OCI-LY7 (cell line): ENCODE data around the gene ARL6IP5. TPM values are rescaled to one million over a fixed set of nuclear protein-coding genes. Genes with fewer than 3 reads are reported as not detected.

Experiments used
- BruUV-seq: library from RNA; stranded (reverse); fragments of 400-500 nt; replicated peaks from 2 replicates; lab custom pipeline; 2021; lab: Mats Ljungman, UMichigan
- CTCF ChIA-PET: fragments of 300-600 bp; sonication (Branson Sonifier 250); formaldehyde crosslinking; loops from one replicate; lab custom pipeline; 2022; ENCODE audit warnings: antibody characterized with exemption; ENCODE audit not compliant: unreplicated experiment; lab: Charles Lee
- POLR2A ChIA-PET: fragments of 300-600 bp; sonication (Branson Sonifier 250); formaldehyde crosslinking; loops from one replicate; lab custom pipeline; 2022; ENCODE audit warnings: antibody characterized with exemption; lab: Charles Lee
- DNase-seq: peaks from one replicate; pipeline ENCODE4 v3.0.0-alpha.2; 2015; ENCODE audit warnings: low spot score
- H2AFZ ChIP-seq: fragments of 200-600 bp; sonication (generic), shearing (Covaris generic); 2 replicates; pipeline ENCODE4 v1.6.1; 2014; ENCODE audit warnings: mild to moderate bottlenecking, antibody characterized with exemption, low read length, moderate library complexity
- H3K27ac ChIP-seq: fragments of 200-600 bp; sonication (generic); 2 replicates; pipeline ENCODE4 v1.5.1; 2014; ENCODE audit warnings: mixed run types, low read depth, mild to moderate bottlenecking, moderate library complexity, low read length, inconsistent platforms; ENCODE audit not compliant: poor library complexity, severe bottlenecking
- H3K36me3 ChIP-seq: fragments of 200-600 bp; sonication (generic); 2 replicates; pipeline ENCODE4 v1.6.1; 2014; ENCODE audit warnings: mild to moderate bottlenecking, antibody characterized with exemption, low read length, moderate library complexity, mixed read lengths; ENCODE audit not compliant: insufficient read depth
- H3K4me1 ChIP-seq: fragments of 200-600 bp; sonication (generic); 2 replicates; pipeline ENCODE4 v1.5.1; 2014; ENCODE audit warnings: mild to moderate bottlenecking, low read length; ENCODE audit not compliant: insufficient read depth, poor library complexity, severe bottlenecking
- H3K4me2 ChIP-seq: fragments of 200-600 bp; sonication (generic); 2 replicates; pipeline ENCODE4 v1.6.1; 2014; ENCODE audit warnings: mild to moderate bottlenecking, low read length
- H3K4me3 ChIP-seq: fragments of 200-600 bp; sonication (generic); 2 replicates; pipeline ENCODE4 v1.5.1; 2014; ENCODE audit warnings: mild to moderate bottlenecking, low read depth, low read length; ENCODE audit not compliant: poor library complexity, severe bottlenecking
- H3K79me2 ChIP-seq: fragments of 200-600 bp; sonication (generic); 2 replicates; pipeline ENCODE4 v1.6.1; 2016; ENCODE audit warnings: low read depth, mild to moderate bottlenecking, low read length, moderate library complexity, mixed read lengths; ENCODE audit not compliant: insufficient read depth
- H3K9me2 ChIP-seq: fragments of 200-600 bp; sonication (generic); 2 replicates; pipeline ENCODE4 v1.6.1; 2016; ENCODE audit warnings: mild to moderate bottlenecking, low read length, mixed read lengths; ENCODE audit not compliant: insufficient read depth
- H3K9me3 ChIP-seq: fragments of 200-600 bp; sonication (generic); 2 replicates; pipeline ENCODE4 v1.6.1; 2014; ENCODE audit warnings: mild to moderate bottlenecking, mixed run types, low read length, mixed read lengths
- H4K20me1 ChIP-seq: fragments of 200-600 bp; sonication (generic); 2 replicates; pipeline ENCODE4 v1.6.1; 2014; ENCODE audit warnings: mild to moderate bottlenecking, antibody characterized with exemption, low read length, moderate library complexity, mixed read lengths; ENCODE audit not compliant: insufficient read depth
- EZH2phosphoT487 ChIP-seq: fragments of 200-600 bp; sonication (generic); IDR thresholded peaks from 2 replicates; pipeline ENCODE4 v1.6.1; 2018; ENCODE audit warnings: low read depth, borderline replicate concordance, mild to moderate bottlenecking, mixed run types, antibody characterized with exemption, low read length, moderate library complexity, mixed read lengths
- intact Hi-C: fragments of 100-400 bp; cut with micrococcal nuclease; formaldehyde crosslinking; loops from one replicate; pipeline ENCODE4 v1.10.0; 2022; ENCODE audit not compliant: unreplicated experiment
- total RNA-seq, 2 experiments: library from RNA; depleted of rRNA in 1 of 2; stranded (reverse); fragments of >200 nt in 1 of 2; shearing (Covaris generic) in 1 of 2; gene quantifications; 2 replicates each; pipeline ENCODE4 v1.2.3, GENCODE V29; 2014 to 2022
- TF ChIP-seq, protein P1 (sequence below): fragments of 200-600 bp; sonication (generic); conservative IDR thresholded peaks from 2 replicates; pipeline ENCODE4 v1.5.1; 2014; ENCODE audit warnings: mild to moderate bottlenecking, antibody characterized with exemption, low read length, moderate library complexity, mixed read lengths

ARL6IP5 gene
- total RNA-seq, 2 experiments from 2014 or later = 26.7 to 28.9 TPM

DNA sequence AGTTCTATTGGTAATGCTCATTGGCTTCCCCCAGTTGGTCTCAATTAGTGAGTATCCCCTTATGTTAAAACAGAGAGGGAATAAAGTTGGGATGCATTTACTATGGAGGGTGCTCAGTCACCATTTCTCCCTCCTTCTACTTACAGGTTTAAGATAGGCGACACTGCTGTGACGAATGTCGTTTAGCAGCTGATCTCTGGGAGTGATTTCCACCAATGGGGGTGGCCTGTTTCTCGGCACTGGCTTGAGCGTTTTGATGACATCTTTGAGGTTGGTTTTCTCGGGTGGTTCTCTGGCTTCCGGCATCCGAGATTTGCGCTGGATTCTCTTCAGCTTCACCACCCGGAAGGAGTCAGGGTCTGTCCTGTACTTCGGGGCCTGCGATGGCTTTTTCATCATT is 33.8 kb downstream of the ARL6IP5 start:
- Histone ChIP-seq H3K79me2 (no peaks in the 10 kb centered on the region), H3K36me3 (no peaks in the 10 kb centered on the region), H3K9me3 (no peaks in the 10 kb centered on the region), H3K9me2 (no peaks in the 10 kb centered on the region), H3K4me1 (no peaks in the 10 kb centered on the region), H3K4me3 (no peak overlapping the region), H4K20me1 (no peaks in the 10 kb centered on the region), H2AFZ (no peak overlapping the region), H3K4me2 (no peak overlapping the region), H3K27ac (no peak overlapping the region)
- no peak for DNase-seq
- ChIA-PET CTCF (no interaction called here), POLR2A (interaction anchor here (1.1 kb wide), 1 partner anchor 27 kb away, joined by 5 read pairs; no protein-coding TSS in a partner anchor)
- TF ChIP-seq, protein P1, sequence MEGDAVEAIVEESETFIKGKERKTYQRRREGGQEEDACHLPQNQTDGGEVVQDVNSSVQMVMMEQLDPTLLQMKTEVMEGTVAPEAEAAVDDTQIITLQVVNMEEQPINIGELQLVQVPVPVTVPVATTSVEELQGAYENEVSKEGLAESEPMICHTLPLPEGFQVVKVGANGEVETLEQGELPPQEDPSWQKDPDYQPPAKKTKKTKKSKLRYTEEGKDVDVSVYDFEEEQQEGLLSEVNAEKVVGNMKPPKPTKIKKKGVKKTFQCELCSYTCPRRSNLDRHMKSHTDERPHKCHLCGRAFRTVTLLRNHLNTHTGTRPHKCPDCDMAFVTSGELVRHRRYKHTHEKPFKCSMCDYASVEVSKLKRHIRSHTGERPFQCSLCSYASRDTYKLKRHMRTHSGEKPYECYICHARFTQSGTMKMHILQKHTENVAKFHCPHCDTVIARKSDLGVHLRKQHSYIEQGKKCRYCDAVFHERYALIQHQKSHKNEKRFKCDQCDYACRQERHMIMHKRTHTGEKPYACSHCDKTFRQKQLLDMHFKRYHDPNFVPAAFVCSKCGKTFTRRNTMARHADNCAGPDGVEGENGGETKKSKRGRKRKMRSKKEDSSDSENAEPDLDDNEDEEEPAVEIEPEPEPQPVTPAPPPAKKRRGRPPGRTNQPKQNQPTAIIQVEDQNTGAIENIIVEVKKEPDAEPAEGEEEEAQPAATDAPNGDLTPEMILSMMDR = no peak
- no peak for TF ChIP-seq EZH2phosphoT487
- BruUV-seq = no TSS peak
- intact Hi-C loops = no loop called here

DNA sequence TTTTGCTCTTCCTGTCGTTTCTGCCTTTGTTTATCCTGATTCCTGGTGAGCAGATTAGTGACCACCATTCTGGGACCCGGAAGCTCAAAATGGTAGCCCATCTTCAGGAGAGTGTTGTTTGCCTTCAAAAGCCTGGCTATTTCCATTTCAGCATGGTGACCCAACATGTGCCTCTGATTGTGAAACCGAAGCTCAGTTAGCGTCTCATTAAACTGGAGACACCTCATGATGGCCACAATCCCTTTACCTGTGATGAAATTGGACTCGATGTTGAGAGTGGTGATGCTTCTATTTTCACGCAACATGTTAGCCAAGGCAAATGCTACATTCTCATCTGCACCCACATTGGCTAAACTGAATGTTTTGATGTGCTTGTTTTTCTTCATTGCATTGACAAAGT is 34.4 kb downstream of the ARL6IP5 start:
- DNase-seq = no peak
- TF ChIP-seq, protein P1 = no peak
- no peak for TF ChIP-seq EZH2phosphoT487
- Histone ChIP-seq H3K36me3 (no peaks in the 10 kb centered on the region), H3K79me2 (no peaks in the 10 kb centered on the region), H4K20me1 (no peaks in the 10 kb centered on the region), H3K4me3 (no peak overlapping the region), H3K9me3 (no peaks in the 10 kb centered on the region), H3K27ac (no peak overlapping the region), H3K4me1 (no peaks in the 10 kb centered on the region), H3K9me2 (no peaks in the 10 kb centered on the region), H3K4me2 (no peak overlapping the region), H2AFZ (no peak overlapping the region)
- intact Hi-C loops = no loop called here
- CTCF ChIA-PET = interaction anchor here (0.5 kb wide), 1 partner anchor 199 kb away, joined by 4 read pairs; no protein-coding TSS in a partner anchor
- BruUV-seq = no TSS peak
- POLR2A ChIA-PET = interaction anchor here (0.6 to 1.0 kb wide), 2 partner anchors 28 to 1263 kb away, joined by 3 read pairs; no protein-coding TSS in a partner anchor

DNA sequence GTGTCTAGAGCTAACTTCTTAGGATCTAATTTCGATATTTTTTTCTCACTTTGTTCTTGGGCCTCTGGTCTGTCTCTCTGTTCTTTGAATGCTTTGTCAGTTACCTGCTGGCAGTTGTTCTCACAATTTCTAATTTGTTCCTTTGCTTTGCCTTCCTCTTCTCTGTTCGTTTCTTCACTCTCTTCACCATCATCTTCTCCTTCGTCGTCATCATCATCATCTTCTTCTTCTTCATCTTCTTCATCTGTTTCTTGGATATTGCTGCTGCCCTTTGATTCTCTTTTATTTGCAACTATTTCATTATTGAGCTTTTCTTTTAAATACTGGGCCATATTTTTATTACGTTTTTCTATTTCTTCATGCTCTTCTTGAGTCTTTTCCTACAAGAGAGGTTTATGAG is 34.9 kb downstream of the ARL6IP5 start:
- CTCF ChIA-PET = interaction anchor here (0.5 to 1.4 kb wide), 2 partner anchors 33 to 187 kb away, joined by 3 to 4 read pairs; no protein-coding TSS in a partner anchor
- intact Hi-C loops = loop anchor here (2.0 kb wide), 1 partner anchor 185 kb away; no protein-coding TSS in a partner anchor
- BruUV-seq = no TSS peak

More for the DNA sequence above, 34.9 kb downstream of the ARL6IP5 start:
- H2AFZ ChIP-seq = no peak overlapping the region
- no peaks in the 10 kb centered on the region for H3K9me3 ChIP-seq
- H3K27ac ChIP-seq = no peak overlapping the region
- POLR2A ChIA-PET = interaction anchor here (0.6 to 1.0 kb wide), 3 partner anchors 28 to 1264 kb away, joined by 3 read pairs; no protein-coding TSS in a partner anchor
- no peaks in the 10 kb centered on the region for H4K20me1 ChIP-seq
- no peaks in the 10 kb centered on the region for H3K9me2 ChIP-seq
- no peaks in the 10 kb centered on the region for H3K36me3 ChIP-seq
- H3K4me3 ChIP-seq = no peak overlapping the region
- DNase-seq = no peak
- H3K4me2 ChIP-seq = no peak overlapping the region
- H3K4me1 ChIP-seq = no peaks in the 10 kb centered on the region
- H3K79me2 ChIP-seq = no peaks in the 10 kb centered on the region
- no peak for TF ChIP-seq EZH2phosphoT487
- TF ChIP-seq, protein P1 = no peak
